Measurements from ENCODE around the gene ADAMTS13. TPM values are rescaled to one million over a fixed set of nuclear protein-coding genes. Genes with fewer than 3 reads are reported as not detected.

Gene ADAMTS13
- total and polyA plus RNA-seq, 12 donors = 1.5 to 17.8 (median 3.5) TPM

DNA sequence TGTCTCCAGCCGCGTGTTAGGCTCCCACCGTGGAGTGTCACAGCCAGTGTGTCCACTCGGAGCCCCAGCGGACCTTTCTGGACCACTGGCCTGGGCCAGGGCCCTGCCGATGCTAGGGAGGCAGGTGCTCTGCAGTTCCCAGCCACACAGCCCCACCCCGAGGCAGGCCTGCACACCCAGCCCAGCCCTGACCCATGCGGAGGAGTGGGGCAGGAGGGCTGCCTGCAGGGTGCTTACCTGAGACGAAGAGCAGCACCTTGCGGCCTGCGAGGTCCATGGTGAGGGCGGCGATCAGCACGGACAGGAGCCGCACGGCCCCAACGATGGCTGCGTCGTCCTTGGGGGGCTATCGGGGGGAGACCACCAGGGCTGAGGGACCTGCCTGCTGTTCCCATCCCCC lies 51.6 kb downstream of the ADAMTS13 start:
- H3K4me3 ChIP-seq = no peak overlapping the region
- no peak overlapping the region for H3K27ac ChIP-seq
- ATAC-seq = no peak
- no peaks in the 10 kb centered on the region for H3K9me3 ChIP-seq
- no peaks in the 10 kb centered on the region for H3K27me3 ChIP-seq
- WGBS, 2 donors = 91 to 93% methylated on average over 20 of the region's 20 CpGs
- H3K4me1 ChIP-seq = peaks cover 4 to 59% (median 10%) of the 10 kb centered on the region in 9 donors
- no peak for DNase-seq
- TF ChIP-seq, protein P1, sequence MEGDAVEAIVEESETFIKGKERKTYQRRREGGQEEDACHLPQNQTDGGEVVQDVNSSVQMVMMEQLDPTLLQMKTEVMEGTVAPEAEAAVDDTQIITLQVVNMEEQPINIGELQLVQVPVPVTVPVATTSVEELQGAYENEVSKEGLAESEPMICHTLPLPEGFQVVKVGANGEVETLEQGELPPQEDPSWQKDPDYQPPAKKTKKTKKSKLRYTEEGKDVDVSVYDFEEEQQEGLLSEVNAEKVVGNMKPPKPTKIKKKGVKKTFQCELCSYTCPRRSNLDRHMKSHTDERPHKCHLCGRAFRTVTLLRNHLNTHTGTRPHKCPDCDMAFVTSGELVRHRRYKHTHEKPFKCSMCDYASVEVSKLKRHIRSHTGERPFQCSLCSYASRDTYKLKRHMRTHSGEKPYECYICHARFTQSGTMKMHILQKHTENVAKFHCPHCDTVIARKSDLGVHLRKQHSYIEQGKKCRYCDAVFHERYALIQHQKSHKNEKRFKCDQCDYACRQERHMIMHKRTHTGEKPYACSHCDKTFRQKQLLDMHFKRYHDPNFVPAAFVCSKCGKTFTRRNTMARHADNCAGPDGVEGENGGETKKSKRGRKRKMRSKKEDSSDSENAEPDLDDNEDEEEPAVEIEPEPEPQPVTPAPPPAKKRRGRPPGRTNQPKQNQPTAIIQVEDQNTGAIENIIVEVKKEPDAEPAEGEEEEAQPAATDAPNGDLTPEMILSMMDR (IDR thresholded peaks at IDR 0.05) = no peak
- intact Hi-C loops (cut with DNase I) = no loop called here
- peaks cover 0 to 58% (median 0%) of the 10 kb centered on the region in 9 donors for H3K36me3 ChIP-seq

DNA sequence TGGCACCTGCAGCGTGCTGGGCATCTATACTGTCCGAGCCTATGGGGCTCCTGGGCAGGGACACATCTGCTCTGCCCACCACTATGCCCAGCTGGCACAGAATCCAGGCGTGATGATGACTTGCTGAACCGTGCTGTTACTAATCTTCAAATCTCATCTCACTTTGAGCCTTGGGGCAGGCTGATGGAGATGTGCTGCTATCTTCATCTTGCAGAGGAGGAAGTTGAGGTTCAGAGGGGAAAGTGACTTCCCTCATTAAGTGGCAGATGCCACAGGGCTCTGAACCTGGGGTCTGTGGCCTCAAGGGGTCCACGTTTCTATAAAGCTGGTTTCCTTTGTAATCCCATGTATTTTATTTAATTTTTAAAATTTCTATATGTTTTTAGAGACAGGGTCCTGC lies 52.0 kb downstream of the ADAMTS13 start:
- ATAC-seq = no peak
- H3K4me1 ChIP-seq = peaks cover 4 to 64% (median 12%) of the 10 kb centered on the region in 9 donors
- H3K27me3 ChIP-seq = peaks cover 0 to 3% (median 0%) of the 10 kb centered on the region in 7 donors

DNA sequence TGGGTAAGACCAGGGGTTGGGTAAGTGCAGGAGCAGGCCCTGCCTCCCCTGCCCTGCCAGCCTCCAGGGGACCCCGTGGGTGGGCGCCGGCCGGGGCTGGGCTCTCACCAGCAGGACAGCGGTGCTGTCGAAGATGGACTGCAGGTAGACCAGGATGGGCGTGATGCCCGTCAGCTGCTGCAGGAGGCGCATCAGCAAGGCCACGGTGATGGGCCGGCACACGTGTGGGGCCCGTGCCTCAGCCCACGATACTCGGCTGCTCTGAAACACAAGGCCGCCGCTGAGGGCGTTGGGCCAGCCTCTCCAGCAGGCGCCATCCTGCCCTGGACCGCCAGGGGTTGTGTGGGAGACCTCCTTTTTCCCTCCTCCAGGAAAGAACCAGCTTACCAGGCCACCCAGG lies 52.7 kb downstream of the ADAMTS13 start:
- Histone ChIP-seq H3K27ac (no peak overlapping the region), H3K4me1 (peaks cover 7 to 71% (median 18%) of the 10 kb centered on the region in 9 donors), H3K27me3 (peaks cover 0 to 7% (median 0%) of the 10 kb centered on the region in 7 donors), H3K36me3 (peaks cover 0 to 58% (median 0%) of the 10 kb centered on the region in 9 donors), H3K9me3 (no peaks in the 10 kb centered on the region), H3K4me3 (no peak overlapping the region)
- ATAC-seq (no peak), DNase-seq (no peak)
- intact Hi-C loops (cut with DNase I) = loop anchor here in 1 of 10 donors (5.0 kb wide), 1 partner anchor 1123 kb away; the partner anchor contains the start of gene SETX
- TF ChIP-seq, protein P1 (IDR thresholded peaks at IDR 0.05) = no peak
- WGBS, 2 donors = 87 to 92% methylated on average over 19 to 20 of the region's 20 CpGs

More for the DNA sequence above, 52.0 kb downstream of the ADAMTS13 start:
- H3K36me3 ChIP-seq = peaks cover 0 to 58% (median 0%) of the 10 kb centered on the region in 9 donors
- intact Hi-C loops (cut with DNase I) = no loop called here
- TF ChIP-seq, protein P1 (IDR thresholded peaks at IDR 0.05) = no peak
- no peak overlapping the region for H3K4me3 ChIP-seq
- DNase-seq = no peak
- H3K9me3 ChIP-seq = no peaks in the 10 kb centered on the region
- 83 to 89% methylated on average over 5 of the region's 5 CpGs for WGBS, 2 donors
- no peak overlapping the region for H3K27ac ChIP-seq

DNA sequence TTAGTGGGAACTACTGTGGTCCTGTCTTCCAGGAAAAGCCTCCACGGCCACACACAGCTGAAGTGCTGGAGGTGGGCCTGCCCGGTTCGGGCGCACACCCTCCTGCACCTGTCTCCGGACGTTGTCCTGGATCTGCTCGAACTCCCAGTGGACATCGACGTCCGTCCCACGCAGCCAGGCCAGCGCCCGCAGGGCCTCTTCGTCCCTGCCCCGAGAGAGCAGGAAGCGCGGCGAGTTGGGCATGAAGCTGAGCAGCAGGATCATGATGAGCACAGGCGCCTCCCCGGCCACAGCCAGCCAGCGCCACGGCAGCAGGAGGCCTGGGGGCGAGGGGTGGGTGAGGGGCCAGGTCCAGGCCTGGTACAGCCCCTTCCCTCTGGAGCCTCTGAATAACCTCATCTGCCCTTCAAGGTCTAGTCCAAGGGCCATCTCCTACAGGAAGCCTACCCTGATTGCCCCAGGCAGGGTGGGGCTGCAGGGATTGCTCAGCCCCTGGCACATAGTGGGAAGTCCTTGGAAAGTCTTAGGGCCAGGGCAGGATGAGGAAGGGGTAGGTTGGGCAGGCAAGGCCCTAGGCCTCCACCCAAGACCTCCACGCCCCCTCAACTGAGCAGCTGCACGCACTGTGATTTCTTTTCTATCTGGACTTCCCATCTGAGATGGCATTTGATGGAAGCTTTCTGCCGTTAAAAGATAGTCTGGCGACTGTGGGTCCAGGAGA lies 53.3 kb downstream of the ADAMTS13 start:
- Histone ChIP-seq H3K9me3 (no peaks in the 10 kb centered on the region), H3K27ac (no peak overlapping the region), H3K27me3 (peaks cover 0 to 7% (median 0%) of the 10 kb centered on the region in 7 donors), H3K4me1 (peaks cover 7 to 72% (median 18%) of the 10 kb centered on the region in 9 donors), H3K36me3 (peaks cover 0 to 58% (median 0%) of the 10 kb centered on the region in 9 donors), H3K4me3 (no peak overlapping the region)
- TF ChIP-seq, protein P1 (IDR thresholded peaks at IDR 0.05) = no peak
- DNase-seq (no peak), ATAC-seq (no peak)
- 92 to 94% methylated on average over 27 of the region's 27 CpGs for WGBS, 2 donors
- intact Hi-C loops (cut with DNase I) = loop anchor here in 1 of 10 donors (5.0 kb wide), 1 partner anchor 1123 kb away; the partner anchor contains the start of gene SETX
